ENCODE measurements around the gene IDS. TPM values are rescaled to one million over a fixed set of nuclear protein-coding genes. Genes with fewer than 3 reads are reported as not detected.
"Not testable (repeated sequence)": the region's sequence is repeated elsewhere in the genome, so short reads cannot be mapped to it uniquely, and the experiment has no call there.

Gene IDS
- polyA plus RNA-seq, 3 donors, result 29.7 to 47.5 (median 33.0) TPM

DNA sequence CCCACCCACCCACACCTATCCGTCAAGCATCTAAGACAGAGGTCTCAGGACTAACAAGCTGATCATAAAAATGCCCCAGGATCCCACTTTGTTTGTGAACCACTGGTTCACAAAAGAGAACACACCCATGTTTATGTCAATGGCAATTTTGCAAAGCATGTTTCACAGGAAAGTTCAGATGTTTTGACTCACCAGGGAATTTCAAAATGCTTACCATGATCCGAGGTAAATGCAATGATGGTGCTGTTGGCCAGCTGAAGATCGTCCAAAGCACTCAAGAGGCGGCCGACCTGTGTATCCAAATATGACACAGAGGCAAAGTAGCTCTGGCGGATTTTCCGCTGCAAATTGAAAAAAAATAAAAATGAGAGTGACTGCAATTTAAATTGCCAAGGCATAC is 15.0 kb downstream of the IDS start:
- no peak for DNase-seq (ENCODE audit: extremely low read depth in 1 of 11, low read depth in 9 of 11, low spot score in 4 of 11)

DNA sequence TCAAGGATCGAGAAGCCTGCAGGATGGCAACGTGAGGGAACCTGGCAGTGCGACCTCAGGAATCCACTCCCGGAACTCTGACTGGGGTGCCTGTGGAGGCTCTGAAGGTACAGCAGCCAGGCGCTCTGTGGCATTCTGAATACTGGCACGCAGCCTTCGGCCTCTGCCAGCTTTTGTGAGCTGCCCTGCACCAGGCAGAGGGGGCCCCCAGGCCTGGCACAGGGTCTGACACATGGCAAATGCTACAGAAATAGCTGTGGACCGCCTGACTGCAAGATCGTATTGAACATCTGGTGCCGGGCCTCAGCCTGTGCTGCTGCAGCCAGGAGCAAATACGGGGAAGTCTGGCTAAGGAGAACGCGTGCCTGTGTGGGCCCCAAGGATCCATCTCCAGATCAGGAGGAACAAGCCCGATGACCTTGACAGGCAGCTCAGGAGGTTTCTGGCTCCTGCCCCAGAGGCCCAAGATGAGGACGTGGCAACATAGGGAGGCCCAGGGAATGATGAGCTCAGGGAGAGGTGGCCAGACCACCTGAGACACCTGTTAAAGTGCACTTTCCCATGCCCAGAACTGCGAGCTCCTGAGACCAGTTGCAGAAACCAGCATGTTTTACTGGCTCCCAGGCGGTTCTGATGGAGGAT is 16.6 kb downstream of the IDS start:
- not testable (repeated sequence) for DNase-seq (ENCODE audit: extremely low read depth in 1 of 11, low read depth in 9 of 11, low spot score in 4 of 11)

- not testable (repeated sequence) for DNase-seq (ENCODE audit: extremely low read depth in 1 of 11, low read depth in 9 of 11, low spot score in 4 of 11)
Observed at GRCh38 chrX:149488008-149488407, 17.1 kb downstream of the IDS start.

GRCh38 chrX:149487292-149487691 is 17.8 kb downstream of the IDS start:
- no peak for DNase-seq (ENCODE audit: extremely low read depth in 1 of 11, low read depth in 9 of 11, low spot score in 4 of 11)

GRCh38 chrX:149476513-149476912 is 28.6 kb downstream of the IDS start:
- DNase-seq (ENCODE audit: extremely low read depth in 1 of 11, low read depth in 9 of 11, low spot score in 4 of 11), result no peak

DNA sequence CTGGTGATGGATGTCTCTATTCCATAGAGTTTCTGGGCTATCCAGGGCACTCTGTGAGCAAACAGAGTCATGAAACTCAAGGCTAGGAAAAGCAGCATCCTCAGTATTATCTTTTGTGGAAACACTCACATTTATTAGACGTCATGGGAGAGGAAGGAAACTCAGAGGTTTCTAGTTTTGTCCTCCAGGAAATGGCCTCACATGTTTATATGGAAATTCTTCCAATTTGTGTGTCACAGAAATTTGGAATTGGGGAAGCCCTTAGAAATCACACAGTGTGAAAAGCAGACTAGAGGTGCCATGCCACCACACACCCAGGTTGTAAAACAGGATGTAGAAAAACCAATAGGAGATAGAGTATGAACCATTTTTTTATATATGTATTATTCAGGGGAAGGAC is 31.1 kb downstream of the IDS start:
- no peak for DNase-seq (ENCODE audit: extremely low read depth in 1 of 11, low read depth in 9 of 11, low spot score in 4 of 11)

DNA sequence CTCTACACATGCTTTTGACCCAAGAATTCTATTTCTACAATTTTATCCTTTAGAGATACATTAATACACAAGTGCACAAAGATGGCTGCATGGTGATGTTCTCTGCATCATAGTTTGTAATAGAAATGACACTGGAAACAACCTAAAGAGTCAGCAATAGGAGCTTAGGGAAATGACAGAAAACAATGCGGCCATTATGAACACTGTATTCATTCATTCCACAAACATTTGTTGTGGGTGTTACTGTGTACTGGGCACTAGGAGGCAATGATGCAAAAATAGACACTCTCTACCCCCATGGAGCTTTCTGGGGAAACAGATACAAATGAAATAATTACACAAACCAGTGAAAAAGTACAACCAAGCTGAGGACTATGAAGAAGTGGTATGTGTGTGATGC is 32.0 kb downstream of the IDS start:
- no peak for DNase-seq (ENCODE audit: extremely low read depth in 1 of 11, low read depth in 9 of 11, low spot score in 4 of 11)

- no peak for DNase-seq (ENCODE audit: extremely low read depth in 1 of 11, low read depth in 9 of 11, low spot score in 4 of 11)
Observed at GRCh38 chrX:149472625-149473024, 32.5 kb downstream of the IDS start.

DNA sequence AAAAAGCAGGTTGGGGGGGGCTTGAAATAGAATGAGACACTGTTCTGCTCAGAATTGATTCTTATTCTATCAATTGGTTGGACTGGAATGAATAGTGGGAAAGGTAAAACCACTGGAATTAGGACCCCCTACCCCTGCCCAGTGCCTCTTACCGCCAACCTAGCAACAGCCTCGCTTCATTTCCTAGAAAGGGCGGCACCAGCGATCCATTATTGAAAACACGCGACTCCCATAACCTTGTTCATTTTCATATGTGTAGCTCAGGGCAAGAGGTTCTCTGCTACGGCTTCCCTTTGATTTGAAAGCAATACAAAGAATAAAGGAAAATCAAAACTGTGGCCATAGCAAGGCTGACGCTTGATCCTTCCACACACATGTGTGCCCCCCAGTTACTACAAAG is 33.7 kb downstream of the IDS start:
- no peak for DNase-seq (ENCODE audit: extremely low read depth in 1 of 11, low read depth in 9 of 11, low spot score in 4 of 11)

DNA sequence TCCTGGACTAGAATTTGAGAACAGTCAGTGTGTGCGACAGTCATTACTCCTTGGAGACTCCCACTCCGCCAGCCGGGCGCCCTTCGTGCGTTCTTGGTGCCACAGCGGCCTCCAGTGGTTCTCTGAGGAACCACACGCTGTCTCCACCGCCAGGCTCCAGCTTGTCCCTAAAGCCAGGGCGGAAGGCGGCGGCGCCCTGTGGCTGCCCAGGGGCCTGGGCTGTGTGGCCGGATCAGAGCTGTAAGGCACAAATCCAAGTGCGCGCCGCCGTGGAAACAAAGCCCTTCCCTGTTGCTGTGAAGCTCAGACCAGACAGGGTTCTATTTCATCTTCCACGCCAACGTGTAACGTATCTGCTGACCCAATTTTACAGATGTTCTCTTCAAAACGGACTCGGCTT is 34.2 kb downstream of the IDS start:
- peak; percentile 24 to 68 (median 55) for DNase-seq (ENCODE audit: extremely low read depth in 1 of 11, low read depth in 9 of 11, low spot score in 4 of 11)

- no peak for DNase-seq (ENCODE audit: extremely low read depth in 1 of 11, low read depth in 9 of 11, low spot score in 4 of 11)
Observed at GRCh38 chrX:149469406-149469805, 35.7 kb downstream of the IDS start.

- peak in 3 of 11 donors; percentile 2 to 9 (median 3) for DNase-seq (ENCODE audit: extremely low read depth in 1 of 11, low read depth in 9 of 11, low spot score in 4 of 11)
Observed at GRCh38 chrX:149467920-149468319, 37.2 kb downstream of the IDS start.

DNA sequence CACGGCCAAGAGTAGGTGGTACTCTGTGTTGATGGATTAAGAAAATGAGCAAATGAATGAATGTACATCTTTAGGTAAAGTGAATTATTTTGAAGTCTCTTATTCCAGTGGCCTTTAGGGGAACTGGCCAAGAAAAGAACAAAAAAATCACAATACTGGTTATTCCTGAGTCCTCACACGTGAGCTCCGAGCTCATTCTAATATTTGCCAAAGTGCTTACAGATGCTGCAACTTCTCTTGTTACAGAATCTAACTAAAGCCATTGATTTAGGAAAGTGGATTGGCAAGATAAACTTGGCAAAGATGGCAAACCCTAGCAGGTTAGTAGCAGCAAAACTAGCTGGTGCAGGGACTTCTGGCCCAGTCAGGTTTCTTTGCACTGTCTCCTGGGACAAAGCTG is 37.6 kb downstream of the IDS start:
- DNase-seq (ENCODE audit: extremely low read depth in 1 of 11, low read depth in 9 of 11, low spot score in 4 of 11), result no peak

DNA sequence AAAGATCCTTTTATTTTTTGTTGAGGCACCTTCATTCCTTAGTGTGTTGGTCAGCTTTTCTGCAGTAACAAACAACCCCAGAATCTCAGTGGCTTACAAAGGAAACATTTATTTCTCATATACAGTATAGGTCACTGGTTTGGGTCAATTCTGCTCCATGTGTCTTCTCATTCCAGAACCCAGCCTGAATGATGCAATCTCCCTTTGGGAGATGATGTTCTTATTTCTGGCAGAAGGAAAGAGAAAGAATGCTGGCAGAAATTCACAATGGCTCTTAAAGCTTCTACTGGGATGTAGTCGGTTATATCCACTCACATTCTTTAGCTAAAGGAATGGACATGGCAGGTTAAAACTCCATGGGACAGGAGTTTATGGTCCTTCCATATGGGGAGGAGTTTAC is 42.3 kb downstream of the IDS start:
- no peak for DNase-seq (ENCODE audit: extremely low read depth in 1 of 11, low read depth in 9 of 11, low spot score in 4 of 11)

DNA sequence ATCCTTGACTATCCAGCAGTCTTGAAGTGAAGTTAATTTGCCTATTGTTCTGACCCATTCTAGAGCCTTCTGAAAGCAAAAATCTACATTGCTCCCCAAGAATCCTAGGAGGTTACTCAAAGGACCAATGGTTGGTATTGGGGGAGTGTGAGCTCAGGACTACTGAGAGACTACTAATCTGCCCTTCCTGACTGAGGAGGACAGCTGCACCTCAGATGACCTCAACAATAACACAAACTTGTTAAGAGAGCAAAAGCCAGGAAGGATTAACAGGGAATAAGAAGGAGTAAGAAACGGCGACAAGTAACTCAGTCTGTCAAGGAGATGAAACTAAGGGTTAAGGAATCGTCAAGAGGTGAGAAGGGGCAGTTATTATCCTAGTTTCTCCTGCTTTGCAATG is 43.4 kb downstream of the IDS start:
- no peak for DNase-seq (ENCODE audit: extremely low read depth in 1 of 11, low read depth in 9 of 11, low spot score in 4 of 11)

- DNase-seq (ENCODE audit: extremely low read depth in 1 of 11, low read depth in 9 of 11, low spot score in 4 of 11), result no peak
Observed at GRCh38 chrX:149458586-149458985, 46.5 kb downstream of the IDS start.

DNA sequence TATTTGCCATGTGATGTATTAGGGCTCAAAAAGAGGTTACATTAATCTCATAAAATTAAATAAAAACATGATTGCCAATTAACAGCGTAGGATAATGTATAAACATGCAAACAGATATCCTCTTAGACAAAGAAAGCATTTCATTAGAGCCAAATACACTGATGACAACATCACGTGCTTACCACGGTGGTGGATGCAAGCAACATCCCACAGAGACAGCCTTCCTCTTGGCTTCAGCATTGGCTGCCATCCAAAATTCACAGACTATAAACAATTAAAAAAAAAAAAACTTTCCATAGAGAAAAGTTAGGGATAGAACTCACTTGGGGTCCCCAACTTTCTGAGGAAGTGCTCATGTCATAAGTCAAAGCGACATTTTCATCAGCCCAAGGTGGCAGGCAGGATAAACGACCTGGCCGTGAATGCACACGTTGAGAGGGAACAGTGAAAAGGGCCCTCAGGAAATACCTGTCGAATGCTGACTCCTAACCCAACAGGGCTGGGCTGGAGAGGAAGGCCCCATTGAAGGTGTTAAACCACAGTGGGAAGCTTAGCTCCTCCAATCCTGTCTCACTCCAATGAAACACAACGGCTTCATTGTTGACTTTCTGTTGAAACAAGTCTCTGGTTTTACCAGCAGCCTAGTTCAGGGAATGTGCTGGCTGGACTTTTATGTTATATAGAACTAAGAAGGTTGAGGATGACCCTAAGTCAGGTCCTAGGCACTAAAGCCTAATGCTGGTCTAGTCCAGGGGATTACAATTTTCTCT is 48.4 kb downstream of the IDS start:
- DNase-seq (ENCODE audit: extremely low read depth in 1 of 11, low read depth in 9 of 11, low spot score in 4 of 11), result no peak

GRCh38 chrX:149455934-149456333 is 49.2 kb downstream of the IDS start:
- DNase-seq (ENCODE audit: extremely low read depth in 1 of 11, low read depth in 9 of 11, low spot score in 4 of 11), result no peak

- no peak for DNase-seq (ENCODE audit: extremely low read depth in 1 of 11, low read depth in 9 of 11, low spot score in 4 of 11)
Observed at GRCh38 chrX:149453906-149454822, 50.9 kb downstream of the IDS start.

GRCh38 chrX:149453030-149453429 is 52.1 kb downstream of the IDS start:
- DNase-seq (ENCODE audit: extremely low read depth in 1 of 11, low read depth in 9 of 11, low spot score in 4 of 11), result no peak
